Stimulated activated CD8-positive, alpha-beta memory T cell treated with anti-CD3 and anti-CD28 coated beads, Interleukin-12 subunit alpha, Interleukin-12 subunit beta, amount 100 ng/mL, for 1 hour (primary cell): ENCODE data around the gene PRKCQ.
"Not testable (repeated sequence)": the region's sequence is repeated elsewhere in the genome, so short reads cannot be mapped to it uniquely, and the experiment has no call there.

Experiments
- DNase-seq: peaks from one replicate; pipeline ENCODE4 v3.0.0-alpha.2; 2020; ENCODE audit warnings: low read depth

PRKCQ gene

DNA sequence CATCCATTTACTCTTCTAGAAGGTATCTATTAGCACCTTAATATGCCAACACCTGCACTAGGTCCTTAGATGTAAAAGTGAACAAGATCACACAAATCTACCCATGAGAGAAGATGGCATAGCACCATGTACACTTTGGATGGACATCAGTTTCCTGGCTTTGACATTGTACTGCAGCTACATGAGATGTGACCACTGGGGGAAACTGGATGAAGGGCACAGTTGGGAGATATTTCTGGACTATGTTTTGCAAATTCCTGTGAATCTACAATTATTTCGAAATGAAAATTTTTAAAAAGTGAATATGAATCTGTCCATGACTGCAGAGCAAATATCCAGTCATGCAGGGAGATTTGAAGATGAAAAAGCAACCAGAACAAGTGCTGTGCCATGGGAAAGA, 124.5 kb downstream of the PRKCQ start:
- DNase-seq, result no peak

DNA sequence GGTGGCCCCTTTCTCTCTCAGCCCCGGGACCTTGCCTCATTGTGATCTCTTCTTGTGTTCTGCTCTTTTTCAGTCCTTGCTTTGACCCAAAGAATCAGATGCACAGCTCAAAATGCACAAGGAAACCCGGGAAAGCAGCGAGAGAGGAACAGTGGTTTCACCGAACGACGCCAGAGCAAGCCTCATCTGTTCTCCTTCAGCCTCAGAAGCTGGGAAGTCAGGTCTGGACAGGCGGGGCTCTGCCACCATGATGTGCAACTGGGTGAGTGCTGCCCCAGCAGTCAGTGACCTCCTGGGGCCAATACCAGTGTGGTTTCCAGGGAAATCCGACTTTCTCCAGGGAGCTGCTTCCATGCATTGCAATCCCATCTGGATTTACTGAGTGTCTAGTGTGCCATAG, 133.4 kb downstream of the PRKCQ start:
- no peak for DNase-seq

DNA sequence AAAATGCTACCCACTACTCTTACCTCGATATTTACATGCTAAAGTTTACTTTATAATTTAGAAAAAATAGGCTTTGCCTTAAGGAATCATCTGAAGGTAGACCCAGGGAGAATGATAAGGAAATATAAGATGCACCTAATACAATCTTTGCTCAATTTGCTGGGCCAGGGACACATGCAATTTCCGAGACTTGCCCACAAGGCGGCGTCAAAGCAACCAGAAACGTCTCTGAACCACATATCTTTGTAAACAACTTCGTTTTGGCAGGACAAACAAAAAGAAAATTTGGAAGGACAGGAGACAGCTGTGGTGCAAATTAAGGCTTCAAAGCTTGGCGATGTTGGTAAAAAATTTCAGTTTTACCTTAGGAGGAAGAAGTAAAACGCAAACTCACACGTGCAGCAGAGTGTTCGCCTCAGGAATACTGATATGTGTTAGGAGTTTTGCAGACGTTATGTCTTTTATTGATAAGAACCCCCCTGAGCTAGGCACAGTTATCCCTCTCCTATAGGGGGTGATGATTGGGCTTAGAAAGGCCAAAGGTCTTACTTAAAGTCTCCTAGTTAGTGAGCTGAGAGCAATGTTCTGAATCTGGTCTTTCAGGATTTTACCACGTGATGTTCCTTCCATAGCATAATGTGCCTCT, 134.3 kb downstream of the PRKCQ start:
- peak; percentile 47 for DNase-seq

DNA sequence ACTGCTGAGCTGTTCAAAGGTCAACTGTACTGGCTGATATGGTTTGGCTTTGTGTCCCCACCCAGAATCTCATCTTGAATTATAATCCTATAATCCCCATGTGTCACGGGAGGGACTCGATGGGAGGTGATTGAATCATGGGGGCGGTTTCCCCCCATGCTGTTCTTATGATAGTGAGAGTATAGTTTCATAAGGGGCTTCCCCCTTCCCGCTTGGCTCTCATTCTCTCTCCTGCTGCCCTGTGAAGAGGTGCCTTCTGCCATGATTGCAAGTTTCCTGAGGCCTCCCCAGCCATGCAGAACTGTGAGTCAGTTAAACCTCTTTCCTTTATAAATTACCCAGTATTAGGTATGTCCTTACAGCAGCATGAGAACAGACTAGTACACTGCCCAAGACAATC, 140.2 kb downstream of the PRKCQ start:
- DNase-seq, result not testable (repeated sequence)

DNA sequence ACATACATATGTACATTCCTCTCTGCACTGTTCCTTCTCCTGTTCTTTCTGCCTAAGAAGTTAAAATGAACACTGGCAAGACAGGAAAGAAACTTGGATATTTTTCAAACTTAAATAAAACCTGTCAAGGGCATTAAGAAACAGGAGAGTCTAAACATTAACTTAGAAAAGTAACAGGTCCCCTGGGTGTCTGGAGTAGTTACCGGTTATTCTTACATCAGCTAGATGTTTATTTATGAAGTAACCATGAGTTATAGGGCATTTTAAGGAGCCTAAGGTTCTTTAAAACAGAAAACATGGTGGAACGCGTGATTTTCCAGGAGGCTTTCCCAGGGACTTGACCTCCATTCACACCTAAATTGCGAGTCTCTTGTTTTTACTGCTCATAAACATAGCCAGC, 148.2 kb downstream of the PRKCQ start:
- DNase-seq, result no peak

DNA sequence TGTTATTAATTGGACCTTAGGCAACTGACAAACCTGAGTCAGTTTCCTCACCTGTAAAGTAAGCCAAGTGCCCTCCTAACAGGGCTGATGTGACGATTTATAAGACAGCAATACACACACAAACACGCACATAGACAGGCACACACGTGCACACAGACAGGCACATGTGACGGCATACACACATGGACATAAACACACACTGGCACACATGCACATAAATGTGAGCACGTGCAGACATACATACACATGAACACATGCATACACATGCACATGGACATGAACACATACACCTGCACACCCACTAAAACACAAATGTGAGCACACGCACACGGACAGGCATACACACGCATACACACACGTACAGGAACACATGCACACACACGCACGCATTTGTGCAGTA, 148.9 kb downstream of the PRKCQ start:
- no peak for DNase-seq

DNA sequence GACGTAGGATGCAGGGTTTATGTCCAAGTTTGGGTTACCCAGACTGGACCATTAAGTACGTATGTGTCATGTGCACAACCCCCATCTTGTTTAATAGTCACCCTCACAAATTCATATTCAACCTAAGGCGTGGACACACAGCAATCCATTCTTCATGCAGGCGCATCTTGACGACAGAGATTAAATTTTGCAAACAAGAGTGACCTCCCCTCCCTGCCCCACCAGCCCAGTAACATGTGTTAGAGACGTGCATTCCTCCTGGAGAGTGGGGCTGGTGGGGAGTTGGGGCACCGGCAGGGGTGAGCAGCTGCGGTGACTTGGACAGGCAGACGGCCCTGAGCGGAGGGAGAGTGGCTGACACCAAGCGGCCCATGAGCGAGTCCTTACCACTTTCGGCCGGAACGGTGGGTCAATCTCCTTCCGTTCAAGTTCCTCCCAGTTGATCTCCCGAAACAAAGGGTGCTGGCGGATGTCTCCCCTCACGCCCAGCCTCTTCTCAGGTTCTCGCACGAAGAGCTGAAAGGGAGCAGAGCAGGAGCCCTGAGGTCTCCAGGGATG, 149.6 kb downstream of the PRKCQ start:
- no peak for DNase-seq

DNA sequence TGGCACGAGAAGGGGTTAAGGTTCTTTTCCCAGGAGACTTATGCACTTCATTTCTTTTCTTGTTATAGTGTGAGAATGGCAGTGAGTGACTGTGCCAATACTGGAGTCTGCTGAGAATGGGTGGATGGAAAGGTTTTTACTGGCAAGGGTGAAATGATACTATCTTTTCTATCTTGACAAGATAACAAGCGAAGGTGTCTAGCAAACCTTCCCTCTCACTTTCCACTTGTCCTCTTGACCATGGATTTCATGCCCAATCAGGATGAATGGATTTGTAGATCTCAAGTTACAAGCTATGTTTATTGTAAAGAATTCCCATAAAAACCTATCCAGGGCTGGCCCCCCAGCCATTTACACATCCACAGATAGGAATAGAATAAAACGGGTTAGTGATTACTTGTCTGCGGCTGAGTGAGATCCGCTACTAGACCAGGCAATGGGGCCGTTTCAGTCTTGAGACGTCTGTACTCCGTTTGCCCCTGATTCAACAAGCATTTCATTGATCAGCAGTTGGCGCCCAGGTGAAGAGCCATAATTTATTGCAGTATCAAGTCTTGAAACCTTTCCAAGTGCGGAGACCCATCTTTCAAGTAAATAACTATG, 152.6 kb downstream of the PRKCQ start:
- DNase-seq, result no peak

DNA sequence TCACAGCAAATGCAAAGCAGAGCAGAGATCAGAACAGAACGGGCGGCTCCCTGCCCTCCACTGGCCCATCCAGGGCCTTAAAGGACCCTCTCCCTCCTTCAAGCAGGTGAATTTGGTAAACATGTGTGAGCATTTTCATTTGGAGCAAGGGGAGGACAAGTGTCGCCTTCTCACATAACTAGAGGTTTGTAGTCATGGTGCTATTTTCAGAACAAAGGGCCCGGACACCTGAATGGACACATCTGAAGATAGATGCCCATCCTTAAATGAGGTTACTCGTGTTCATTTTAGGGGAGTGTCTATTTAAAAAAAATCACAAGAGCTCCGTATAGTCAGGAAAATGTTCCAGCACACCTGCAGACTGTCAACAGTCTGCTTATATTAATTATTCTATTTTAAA, 153.8 kb downstream of the PRKCQ start:
- no peak for DNase-seq

DNA sequence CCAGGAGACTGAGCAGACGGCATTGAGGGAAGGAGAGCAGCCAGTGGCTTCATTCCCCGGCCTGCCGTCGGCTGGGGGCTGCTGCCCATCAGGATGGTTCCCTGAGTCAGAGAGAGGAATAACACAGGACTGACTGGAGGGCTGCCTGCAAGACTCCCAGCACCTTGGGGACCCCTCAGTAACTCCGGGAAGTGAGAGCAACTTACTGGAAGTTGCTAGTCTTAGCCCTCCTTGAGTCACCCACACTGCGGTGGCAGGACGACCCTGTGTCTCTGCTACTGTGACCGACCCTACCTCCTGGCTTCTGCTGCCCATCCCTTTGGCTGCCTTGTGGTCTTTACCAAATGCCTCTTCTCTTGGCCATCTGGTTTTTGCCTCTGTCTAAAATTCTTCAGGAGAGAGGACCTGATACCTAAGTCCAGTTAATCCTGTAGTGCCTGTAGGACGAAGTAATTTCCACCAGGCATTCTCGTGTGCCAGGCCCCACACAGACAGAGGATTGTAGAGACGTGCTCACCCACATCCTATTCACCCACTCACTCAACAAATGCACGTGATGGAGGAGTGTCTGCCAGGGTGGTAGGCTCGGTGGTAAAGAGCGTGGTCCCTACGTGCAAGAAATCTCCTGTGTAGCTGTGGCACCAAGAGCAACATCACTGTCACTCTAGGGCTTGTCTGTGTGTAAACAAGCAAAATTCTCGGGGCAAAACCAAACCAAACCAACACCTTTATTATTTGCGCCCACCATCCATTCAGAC, 156.5 kb downstream of the PRKCQ start:
- DNase-seq, result no peak

DNA sequence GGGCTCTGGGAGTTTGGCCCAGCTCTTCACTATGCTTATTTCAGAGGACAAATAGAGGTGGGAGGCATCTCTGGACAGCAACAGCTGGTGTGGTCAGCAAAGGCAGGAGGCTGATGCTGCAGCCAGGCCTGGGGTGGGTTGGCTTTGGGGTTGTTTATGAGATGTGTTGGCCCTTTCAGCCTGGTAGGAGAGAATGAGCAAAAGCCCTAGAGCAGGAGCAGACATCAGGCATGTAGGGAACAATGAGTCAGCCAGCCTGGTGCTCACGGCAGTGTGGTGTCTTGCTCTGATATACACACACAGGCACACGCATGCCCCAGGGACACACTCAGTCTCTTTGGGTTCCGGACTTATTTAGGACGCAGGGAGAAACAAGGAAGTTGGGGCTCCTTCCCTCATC, 157.1 kb downstream of the PRKCQ start:
- no peak for DNase-seq

DNA sequence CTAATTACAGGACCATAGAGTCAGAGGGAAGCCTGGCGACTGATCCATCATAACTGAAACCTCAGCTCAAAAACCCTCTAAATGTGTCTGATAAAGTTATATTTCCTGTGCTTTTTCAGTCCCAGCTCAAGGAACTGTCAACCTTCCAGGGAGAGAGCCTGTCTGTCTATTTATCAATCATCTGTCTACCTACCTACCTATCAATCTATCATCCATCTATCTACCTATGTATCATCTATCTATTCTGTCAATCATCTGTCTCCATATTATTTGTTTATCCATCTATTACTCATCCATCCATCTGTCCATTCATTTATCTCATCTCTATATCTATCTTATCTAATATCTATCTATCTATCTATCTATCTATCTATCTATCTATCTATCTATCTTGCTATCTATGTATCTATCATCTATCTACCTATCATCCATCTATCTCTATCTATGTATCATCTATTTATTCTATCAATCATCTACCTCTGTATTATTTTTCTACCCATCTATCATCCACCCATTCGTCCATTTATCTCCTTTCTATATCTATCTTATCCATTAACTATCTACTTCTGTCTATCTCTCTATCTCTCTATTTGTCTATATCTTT, 161.4 kb downstream of the PRKCQ start:
- DNase-seq, result no peak

DNA sequence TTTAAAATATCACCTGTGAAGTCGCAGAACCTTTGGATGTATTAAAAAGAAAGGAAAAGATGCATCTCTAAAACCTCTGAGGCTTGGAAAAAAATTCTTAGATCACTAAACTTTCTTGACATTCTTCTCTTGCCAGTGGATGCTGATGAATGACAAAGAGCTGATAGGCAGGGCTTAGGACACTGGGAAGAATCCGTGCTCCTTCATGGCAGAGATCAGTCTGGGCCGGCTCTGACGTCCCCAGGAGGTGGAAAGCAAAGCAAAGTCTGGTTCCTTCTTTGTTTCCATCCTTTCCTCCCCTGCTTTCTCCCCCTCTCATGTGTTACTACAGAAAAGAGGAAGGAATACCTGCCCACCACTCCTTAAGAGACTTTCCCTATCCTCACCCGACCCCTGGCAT, 161.9 kb downstream of the PRKCQ start:
- DNase-seq, result no peak

DNA sequence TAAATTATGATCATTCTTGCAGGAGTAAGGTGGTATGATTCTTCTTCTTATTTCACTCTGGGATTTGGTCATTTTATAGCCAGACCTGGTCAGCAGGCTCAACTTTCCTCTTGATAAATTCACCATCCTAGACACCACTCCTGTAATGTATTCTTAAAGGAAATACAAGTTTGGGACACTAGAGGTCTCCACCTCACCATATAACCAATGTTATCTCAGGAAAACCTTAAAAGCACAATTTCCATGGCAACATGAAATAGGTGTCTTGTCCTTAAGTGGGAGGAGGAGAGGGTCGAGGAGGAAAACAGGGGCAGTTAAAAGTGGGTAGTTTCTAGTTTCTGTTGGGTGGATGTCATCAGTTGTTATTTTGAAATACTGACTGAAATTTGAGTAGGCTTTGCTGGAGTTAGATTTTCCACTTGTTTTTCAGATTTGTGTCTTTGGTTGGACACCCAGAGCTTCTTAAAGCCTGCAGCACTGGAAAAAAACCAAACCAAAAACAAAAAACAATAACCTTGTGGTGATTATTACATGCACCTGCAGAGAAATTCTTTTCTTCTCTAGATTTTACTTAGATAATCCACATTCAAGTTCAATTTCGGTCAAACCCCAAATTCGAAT, 163.1 kb downstream of the PRKCQ start:
- DNase-seq, result no peak

DNA sequence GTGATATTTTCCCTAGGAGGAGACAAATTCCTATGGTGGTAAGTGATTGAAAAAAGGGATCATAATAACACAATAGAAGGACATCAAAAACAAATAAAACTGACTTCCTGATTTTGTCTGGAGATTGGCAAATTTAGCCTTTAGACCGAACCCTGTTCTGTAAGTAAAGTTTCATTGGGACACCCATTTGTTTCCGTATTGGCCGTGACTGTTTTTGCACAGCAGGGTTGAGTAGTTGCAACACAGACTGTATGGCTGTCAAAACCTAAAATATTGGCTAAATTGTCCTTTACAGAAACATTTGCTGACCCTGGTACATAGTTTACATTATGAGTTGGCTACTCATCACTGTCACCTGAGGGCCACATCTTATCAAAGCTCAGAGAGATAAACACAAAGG, 168.6 kb downstream of the PRKCQ start:
- DNase-seq, result no peak

DNA sequence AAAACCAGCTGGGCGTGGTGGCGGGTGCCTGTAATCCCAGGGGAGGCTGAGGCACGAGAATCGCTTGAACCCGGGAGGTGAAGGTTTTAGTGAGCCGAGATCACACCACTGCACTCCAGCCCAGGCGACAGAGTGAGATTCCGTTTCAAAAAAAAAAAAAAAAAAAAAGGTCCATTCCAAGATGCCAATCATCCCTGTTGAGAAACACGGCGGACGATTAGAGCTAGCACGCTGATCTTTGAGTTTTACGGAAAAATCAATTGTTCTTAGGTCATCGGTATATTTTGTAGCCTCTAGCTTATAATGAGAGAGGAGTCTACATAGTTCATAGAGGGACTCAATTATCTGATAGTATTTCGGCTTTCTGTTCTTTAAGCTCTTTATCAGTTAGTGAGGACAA, 169.2 kb downstream of the PRKCQ start:
- DNase-seq, result no peak

DNA sequence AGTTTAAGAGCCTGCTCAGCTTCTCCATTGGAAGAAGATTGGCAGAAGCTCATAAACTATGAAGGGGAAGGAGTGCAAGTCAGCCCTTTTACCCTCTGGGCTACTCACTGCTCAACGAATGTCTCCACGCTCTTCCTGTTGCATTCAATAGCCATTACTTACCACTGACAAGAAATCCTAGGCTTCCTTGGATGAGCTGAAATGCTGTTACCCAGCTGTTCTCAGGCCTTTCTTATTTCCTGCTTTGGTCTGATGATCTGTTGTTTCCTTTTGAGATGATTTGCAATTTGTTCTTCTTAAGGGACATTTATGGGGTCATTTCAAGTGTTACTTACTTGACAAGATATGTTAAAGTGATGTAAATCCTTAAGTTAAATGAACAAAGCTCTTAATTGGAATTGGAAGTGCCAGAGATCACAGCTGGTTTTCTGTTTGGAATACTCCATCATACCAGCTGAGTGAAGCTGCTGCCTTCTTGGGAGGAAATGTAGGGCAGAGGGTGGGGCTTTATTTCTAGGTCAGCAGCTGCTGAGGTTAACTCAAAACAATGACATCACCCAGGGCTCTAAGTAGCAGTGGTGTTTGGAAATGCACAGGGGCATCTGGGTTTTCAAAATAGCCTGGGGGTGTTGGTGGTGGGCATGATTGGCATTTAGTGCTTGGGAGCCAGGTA, 170.0 kb downstream of the PRKCQ start:
- DNase-seq, result peak; percentile 18

DNA sequence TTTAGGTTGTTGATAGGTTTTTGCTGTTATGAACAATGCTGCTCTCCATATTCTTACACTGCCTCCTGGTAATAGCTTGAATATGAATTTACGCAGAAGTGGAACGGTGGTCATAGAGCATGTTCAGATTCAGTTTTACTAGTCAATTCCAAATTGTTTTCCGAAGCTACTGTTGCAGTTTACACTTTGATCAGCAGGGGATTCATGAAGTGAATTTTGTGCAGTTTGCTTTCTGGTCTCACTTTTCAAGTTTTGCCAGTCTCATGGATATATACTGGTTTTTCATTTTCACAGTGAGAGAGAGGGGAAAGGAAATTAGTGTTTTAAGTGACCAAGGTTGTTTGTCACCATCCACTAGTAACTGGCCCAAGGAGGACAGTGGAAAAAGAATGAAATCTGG, 171.3 kb downstream of the PRKCQ start:
- DNase-seq, result no peak

DNA sequence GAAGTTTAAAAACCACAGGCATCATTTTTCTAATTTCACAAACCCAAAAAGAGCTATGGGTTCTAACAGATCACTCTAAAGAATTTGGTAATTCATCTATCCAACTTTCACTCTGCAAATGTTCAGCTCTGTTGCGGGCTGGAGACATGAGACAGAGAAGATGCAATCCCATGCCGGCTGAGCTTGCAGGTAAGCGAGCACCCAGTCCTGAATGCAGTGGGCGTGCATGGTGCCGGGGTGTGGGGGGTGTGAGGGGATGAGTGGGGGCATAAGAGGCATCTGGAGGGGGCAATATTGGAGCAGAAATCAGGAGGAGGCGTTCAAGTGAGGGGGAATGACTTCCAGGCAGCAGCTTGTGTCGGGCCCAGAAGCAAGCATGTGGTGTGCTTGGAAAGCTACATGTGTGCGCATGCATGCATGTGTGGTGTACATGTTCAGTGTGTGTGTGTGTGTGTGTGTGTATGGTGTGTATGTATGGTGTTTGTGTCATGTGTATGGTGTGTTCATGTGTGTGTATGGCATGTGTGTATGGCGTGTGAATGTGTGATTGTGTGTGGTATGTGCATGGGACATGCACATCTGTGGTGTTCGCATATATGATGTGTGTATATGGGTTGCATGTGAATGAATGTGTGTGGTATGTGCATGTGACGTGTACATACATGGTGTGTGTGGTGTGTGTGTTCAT, 172.9 kb downstream of the PRKCQ start:
- DNase-seq, result no peak

DNA sequence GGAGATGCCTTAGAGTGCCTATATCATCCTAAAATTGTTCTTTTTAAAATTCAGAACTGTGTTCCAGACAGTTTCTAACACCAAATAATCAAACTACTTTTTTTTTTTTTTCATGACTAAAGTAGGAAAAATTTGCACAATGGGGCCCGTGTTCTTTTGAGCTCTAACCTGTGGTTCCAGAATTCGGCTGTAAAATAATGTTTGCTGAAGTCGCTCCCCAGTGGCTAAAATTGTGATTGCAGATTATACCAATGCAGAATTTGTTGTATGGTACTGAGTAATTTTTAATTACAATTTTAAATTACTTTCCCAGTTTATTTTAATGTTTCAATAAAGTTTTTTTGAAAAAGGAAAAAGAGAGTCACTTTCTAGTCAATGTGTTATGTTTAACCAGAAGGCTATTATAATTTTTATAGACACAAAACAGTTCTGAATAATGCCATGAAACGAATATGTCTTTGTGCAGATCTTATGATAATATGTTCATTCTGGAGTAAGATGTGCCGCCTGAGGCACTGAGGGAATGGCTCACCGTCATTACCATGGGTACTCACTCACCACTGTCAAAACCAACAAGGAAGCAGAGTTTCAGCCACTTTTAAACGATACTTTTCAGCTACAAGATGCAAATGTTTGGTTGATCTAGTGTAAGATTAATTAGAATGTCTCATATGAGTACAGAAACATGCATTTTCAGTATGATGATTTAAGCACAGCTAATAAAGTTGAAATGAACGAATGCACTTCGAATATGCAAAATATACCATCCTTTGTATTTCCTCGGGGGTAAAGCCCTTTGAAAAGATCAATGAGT, 173.6 kb downstream of the PRKCQ start:
- no peak for DNase-seq
